ENCODE data around the gene SPRY1.

The SPRY1 gene

DNA sequence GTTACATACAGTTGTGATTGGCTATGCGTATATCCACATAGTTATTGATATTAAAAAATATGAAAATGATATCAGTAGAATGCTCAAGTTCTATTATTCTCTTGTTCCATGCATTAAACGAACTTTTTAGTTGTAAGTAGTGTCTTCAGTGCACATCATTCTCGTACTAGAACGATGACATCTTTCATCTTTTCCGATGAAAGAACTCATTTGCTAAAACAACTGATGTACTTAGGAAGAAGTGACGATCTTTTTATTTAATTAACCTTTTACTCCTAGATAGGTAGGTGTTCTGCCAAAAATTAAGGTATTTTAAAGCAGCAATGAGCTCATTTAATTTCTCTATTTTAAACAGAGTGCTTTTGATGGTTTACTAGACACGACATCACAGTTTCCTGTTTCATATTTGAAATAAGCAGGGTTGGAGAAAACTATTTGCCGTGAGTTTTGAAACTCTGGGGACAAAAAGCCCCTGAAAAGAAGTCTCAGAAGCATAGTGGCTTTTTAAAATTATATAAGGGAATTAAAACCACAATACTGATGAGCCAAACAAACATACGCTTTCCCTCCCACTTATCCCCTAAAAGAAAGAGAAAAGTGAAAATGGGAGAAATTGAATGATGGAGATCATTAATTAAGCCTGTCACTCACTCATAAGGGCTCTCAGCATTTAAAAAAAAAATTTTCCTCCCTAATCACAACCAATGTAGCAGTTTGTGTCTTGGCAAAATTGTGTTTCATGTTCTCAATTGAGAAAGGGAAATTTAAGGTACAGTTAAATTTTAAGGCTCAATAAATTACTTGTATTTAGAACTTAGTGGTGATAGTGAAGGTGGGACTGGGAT lies 25.6 kb downstream of the SPRY1 start:
- no peak overlapping the region for H3K4me3 ChIP-seq (ENCODE audit: low read depth, low read length)
- TF ChIP-seq, protein P1, sequence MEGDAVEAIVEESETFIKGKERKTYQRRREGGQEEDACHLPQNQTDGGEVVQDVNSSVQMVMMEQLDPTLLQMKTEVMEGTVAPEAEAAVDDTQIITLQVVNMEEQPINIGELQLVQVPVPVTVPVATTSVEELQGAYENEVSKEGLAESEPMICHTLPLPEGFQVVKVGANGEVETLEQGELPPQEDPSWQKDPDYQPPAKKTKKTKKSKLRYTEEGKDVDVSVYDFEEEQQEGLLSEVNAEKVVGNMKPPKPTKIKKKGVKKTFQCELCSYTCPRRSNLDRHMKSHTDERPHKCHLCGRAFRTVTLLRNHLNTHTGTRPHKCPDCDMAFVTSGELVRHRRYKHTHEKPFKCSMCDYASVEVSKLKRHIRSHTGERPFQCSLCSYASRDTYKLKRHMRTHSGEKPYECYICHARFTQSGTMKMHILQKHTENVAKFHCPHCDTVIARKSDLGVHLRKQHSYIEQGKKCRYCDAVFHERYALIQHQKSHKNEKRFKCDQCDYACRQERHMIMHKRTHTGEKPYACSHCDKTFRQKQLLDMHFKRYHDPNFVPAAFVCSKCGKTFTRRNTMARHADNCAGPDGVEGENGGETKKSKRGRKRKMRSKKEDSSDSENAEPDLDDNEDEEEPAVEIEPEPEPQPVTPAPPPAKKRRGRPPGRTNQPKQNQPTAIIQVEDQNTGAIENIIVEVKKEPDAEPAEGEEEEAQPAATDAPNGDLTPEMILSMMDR (IDR thresholded peaks at IDR 0.05; ENCODE audit: low read depth, low read length, missing control alignments), result no peak
- no peak for DNase-seq (ENCODE audit: low read depth)

DNA sequence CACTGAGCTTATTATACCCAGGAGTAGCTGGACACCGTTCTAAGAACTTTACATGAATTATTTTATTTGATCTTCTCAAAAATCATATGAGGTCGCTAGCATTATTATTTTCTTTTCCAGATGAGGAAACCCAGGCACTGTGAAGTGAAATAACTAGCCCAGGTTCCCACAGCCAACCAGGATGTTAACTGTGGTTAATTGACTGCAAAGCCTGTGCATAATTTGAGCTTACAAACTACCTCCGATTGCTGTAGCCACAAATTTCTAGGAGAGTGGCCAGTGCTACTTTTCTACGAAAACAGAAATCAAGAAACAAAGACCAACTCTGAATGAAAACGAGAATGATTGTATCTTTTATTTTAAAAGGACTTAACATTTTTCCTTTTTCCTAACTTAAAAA lies 27.2 kb downstream of the SPRY1 start:
- DNase-seq (ENCODE audit: low read depth), result no peak
- TF ChIP-seq, protein P1 (IDR thresholded peaks at IDR 0.05; ENCODE audit: low read depth, low read length, missing control alignments), result no peak
- no peak overlapping the region for H3K4me3 ChIP-seq (ENCODE audit: low read depth, low read length)

DNA sequence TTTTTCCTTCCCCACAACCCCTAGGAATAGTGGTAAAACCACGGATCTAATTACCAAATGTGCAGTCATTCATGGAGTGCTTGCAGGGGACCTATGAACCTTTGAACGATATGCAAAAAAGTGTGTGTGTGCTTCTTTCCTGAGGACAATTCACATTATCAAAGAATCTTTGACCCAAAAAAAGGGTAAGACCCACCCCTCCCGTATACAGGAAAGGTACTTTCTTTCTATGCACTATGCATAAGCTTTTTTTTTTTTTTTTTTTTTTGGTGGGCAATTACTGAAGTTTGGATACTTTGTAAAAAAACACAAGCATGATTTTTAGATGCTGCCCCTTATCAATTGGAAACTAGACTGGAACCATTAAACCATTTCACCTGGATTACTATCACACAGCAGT lies 31.4 kb downstream of the SPRY1 start:
- DNase-seq (ENCODE audit: low read depth), result no peak
- TF ChIP-seq, protein P1 (IDR thresholded peaks at IDR 0.05; ENCODE audit: low read depth, low read length, missing control alignments), result no peak

DNA sequence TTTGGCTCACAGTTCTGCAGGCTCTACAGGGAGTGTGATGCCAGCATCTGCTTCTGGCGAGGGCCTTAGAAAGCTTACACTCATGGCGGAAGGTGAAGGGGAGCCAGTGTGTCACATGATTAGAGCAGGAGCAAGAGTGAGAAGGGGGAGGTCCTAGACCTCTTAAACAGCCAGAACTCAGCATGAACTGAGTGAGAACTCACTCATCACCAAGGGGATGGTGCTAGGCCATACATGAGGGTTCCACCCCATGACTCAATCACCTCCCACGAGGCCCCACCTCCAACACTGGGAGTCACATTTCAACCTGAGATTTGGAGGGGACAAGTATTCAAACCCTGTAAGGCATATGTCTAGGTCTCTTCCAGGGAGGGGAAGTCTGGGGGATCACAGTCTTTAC lies 33.4 kb downstream of the SPRY1 start:
- DNase-seq (ENCODE audit: low read depth), result no peak
- TF ChIP-seq, protein P1 (IDR thresholded peaks at IDR 0.05; ENCODE audit: low read depth, low read length, missing control alignments), result no peak
- no peak overlapping the region for H3K4me3 ChIP-seq (ENCODE audit: low read depth, low read length)

More for the DNA sequence above, 31.4 kb downstream of the SPRY1 start:
- no peak overlapping the region for H3K4me3 ChIP-seq (ENCODE audit: low read depth, low read length)

DNA sequence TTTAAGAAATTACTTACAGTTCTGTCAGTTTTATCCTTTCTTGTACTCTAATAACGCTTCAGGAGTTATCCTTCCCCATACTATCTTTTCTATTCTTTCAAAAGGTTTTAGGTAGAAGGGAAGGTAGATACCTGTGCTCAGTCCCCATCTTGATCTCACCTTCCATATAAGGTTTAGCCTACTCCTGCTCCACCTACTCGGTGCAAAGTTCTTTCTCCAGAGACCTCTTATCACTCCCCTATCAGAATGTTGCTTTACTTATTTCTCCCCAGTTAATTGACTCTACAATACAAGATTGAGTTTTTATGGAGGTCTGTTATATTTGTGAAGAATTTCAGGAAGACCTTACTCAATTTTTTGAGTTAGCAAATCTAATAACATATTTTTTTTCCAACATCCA lies 33.9 kb downstream of the SPRY1 start:
- H3K4me3 ChIP-seq (ENCODE audit: low read depth, low read length), result no peak overlapping the region
- TF ChIP-seq, protein P1 (IDR thresholded peaks at IDR 0.05; ENCODE audit: low read depth, low read length, missing control alignments), result no peak
- no peak for DNase-seq (ENCODE audit: low read depth)

DNA sequence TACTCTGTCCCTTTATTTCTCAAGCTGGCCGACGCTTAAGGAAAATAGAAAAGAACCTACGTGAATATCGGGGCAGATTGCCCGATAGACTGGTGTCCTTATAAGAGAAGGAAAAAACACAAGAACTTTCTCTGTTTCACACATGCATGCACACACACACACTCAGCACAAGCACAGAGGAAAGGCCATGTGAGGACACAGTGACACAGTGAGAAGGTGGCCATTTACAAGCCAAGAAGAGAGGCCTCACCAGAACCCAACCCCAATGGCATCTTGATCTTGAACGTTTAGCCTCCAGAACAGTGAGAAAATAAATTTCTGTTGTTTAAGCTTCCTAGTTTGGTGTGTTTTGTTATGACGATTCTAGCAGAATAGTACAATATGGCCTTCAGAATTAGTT lies 37.0 kb downstream of the SPRY1 start:
- no peak for DNase-seq (ENCODE audit: low read depth)
- H3K4me3 ChIP-seq (ENCODE audit: low read depth, low read length), result no peak overlapping the region
- TF ChIP-seq, protein P1 (IDR thresholded peaks at IDR 0.05; ENCODE audit: low read depth, low read length, missing control alignments), result no peak

DNA sequence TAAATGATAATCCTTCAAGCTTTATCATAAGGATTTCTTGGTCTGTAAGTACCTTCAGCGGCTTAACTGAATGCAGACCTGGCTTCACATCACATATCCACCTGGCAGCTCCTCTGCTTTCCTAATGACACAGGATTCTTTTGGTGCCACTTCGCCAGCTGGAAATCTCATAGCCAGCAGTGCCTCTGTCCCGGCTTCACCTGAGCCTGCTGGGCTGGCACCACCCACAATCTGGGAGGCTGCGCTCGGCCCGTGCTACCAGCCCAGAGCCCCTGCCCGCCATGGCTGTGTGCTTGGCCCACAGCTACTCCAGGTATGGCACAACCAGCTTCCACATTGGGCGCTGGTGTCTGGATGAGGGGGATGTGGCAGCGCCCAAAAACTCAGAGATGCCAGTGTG lies 37.4 kb downstream of the SPRY1 start:
- TF ChIP-seq, protein P1 (IDR thresholded peaks at IDR 0.05; ENCODE audit: low read depth, low read length, missing control alignments), result no peak
- no peak overlapping the region for H3K4me3 ChIP-seq (ENCODE audit: low read depth, low read length)
- no peak for DNase-seq (ENCODE audit: low read depth)

Data from GM12864 (cell line).